ENCODE measurements around the gene CEP126.
"Not testable (repeated sequence)": the region's sequence is repeated elsewhere in the genome, so short reads cannot be mapped to it uniquely, and the experiment has no call there.

CEP126 gene

GRCh38 chr11:101929294-101929915 is 14.6 kb downstream of the CEP126 start:
- no peak for DNase-seq

GRCh38 chr11:101931692-101932091 is 16.9 kb downstream of the CEP126 start:
- DNase-seq = no peak

- no peak for DNase-seq
These were observed 26.2 kb downstream of the CEP126 start for GRCh38 chr11:101940901-101941520.

GRCh38 chr11:101944923-101945322 is 30.1 kb downstream of the CEP126 start:
- no peak for DNase-seq

GRCh38 chr11:101945448-101945847 is 30.6 kb downstream of the CEP126 start:
- no peak for DNase-seq

GRCh38 chr11:101949680-101950220 is 34.9 kb downstream of the CEP126 start:
- no peak for DNase-seq

GRCh38 chr11:101955278-101955677 is 40.5 kb downstream of the CEP126 start:
- no peak for DNase-seq

- DNase-seq = no peak
These were observed 40.9 kb downstream of the CEP126 start for GRCh38 chr11:101955701-101956100.

GRCh38 chr11:101960231-101960630 is 45.4 kb downstream of the CEP126 start:
- no peak for DNase-seq

- not testable (repeated sequence) for DNase-seq
These were observed 49.4 kb downstream of the CEP126 start for GRCh38 chr11:101964200-101964599.

- no peak for DNase-seq
These were observed 59.4 kb downstream of the CEP126 start for GRCh38 chr11:101974255-101974654.

GRCh38 chr11:101974771-101975170 is 60.0 kb downstream of the CEP126 start:
- DNase-seq = no peak

GRCh38 chr11:101975734-101976133 is 60.9 kb downstream of the CEP126 start:
- DNase-seq = no peak

- DNase-seq = no peak
These were observed 72.6 kb downstream of the CEP126 start for GRCh38 chr11:101987370-101987769.

- DNase-seq = no peak
These were observed 78.4 kb downstream of the CEP126 start for GRCh38 chr11:101993172-101993571.

GRCh38 chr11:101994052-101994469 is 79.3 kb downstream of the CEP126 start:
- not testable (repeated sequence) for DNase-seq

GRCh38 chr11:101996111-101996510 is 81.3 kb downstream of the CEP126 start:
- DNase-seq = no peak

- DNase-seq = no peak
These were observed 87.0 kb downstream of the CEP126 start for GRCh38 chr11:102001657-102002338.

GRCh38 chr11:102004220-102004619 is 89.4 kb downstream of the CEP126 start:
- DNase-seq = no peak

- no peak for DNase-seq
These were observed 90.5 kb downstream of the CEP126 start for GRCh38 chr11:102005306-102005705.

GRCh38 chr11:102006835-102007566 is 92.2 kb downstream of the CEP126 start:
- no peak for DNase-seq

GRCh38 chr11:102007567-102008437 is 93.0 kb downstream of the CEP126 start:
- DNase-seq = no peak
